PC-9 (cell line): ENCODE results near the gene CAMK2N1. TPM values are rescaled to one million over a fixed set of nuclear protein-coding genes. Genes with fewer than 3 reads are reported as not detected.
A peak's percentile ranks its signal among the peaks of the same experiment; 100 is the strongest.

Source experiments
- BruUV-seq: library from RNA; stranded (reverse); fragments of 400-500 nt; replicated peaks from 2 replicates; lab custom pipeline; 2021; lab: Mats Ljungman, UMichigan
- CTCF ChIA-PET: fragments of 300-600 bp; sonication (Branson Sonifier 250); formaldehyde crosslinking; loops from one replicate; lab custom pipeline; 2022; ENCODE audit warnings: antibody characterized with exemption; lab: Charles Lee
- POLR2A ChIA-PET: fragments of 300-600 bp; sonication (Branson Sonifier 250); formaldehyde crosslinking; loops from one replicate; lab custom pipeline; 2022; ENCODE audit warnings: antibody characterized with exemption; ENCODE audit not compliant: unreplicated experiment; lab: Charles Lee
- DNase-seq, 2 experiments: peaks; one replicate each; pipeline versions ENCODE4 v3.0.0 to v3.0.0-alpha.2; 2015 to 2022; ENCODE audit warnings: mixed read lengths in 1 of 2
- H2AFZ ChIP-seq: fragments of 200-600 bp; sonication (generic); 2 replicates; pipeline ENCODE4 v1.8.1; 2017; ENCODE audit warnings: antibody characterized with exemption
- H3F3A ChIP-seq: fragments of 200-600 bp; sonication (generic); 2 replicates; pipeline ENCODE4 v1.8.1; 2017; ENCODE audit warnings: antibody characterized with exemption, mild to moderate bottlenecking, low read depth; ENCODE audit not compliant: insufficient read depth
- H3K27ac ChIP-seq: fragments of 200-600 bp; sonication (generic); 2 replicates; pipeline ENCODE4 v1.6.1; 2016; ENCODE audit warnings: mixed run types
- H3K27me3 ChIP-seq: fragments of 200-600 bp; sonication (generic); 2 replicates; pipeline ENCODE4 v1.6.1; 2016; ENCODE audit warnings: low read depth, mixed run types; ENCODE audit not compliant: insufficient read depth
- H3K36me3 ChIP-seq: fragments of 200-600 bp; sonication (generic); 2 replicates; pipeline ENCODE4 v1.6.1; 2016; ENCODE audit warnings: low read depth, mixed run types
- H3K4me1 ChIP-seq: fragments of 200-600 bp; sonication (generic); replicated peaks from 2 replicates; pipeline ENCODE4 v1.6.1; 2016; ENCODE audit warnings: mixed run types; ENCODE audit not compliant: insufficient read depth
- H3K4me2 ChIP-seq: fragments of 200-600 bp; sonication (generic); 2 replicates; pipeline ENCODE4 v1.6.1; 2017; ENCODE audit warnings: mixed run types
- H3K4me3 ChIP-seq: fragments of 200-600 bp; sonication (generic); 2 replicates; pipeline ENCODE4 v1.6.1; 2016; ENCODE audit warnings: mixed run types
- H3K79me2 ChIP-seq: fragments of 200-600 bp; sonication (generic); 2 replicates; pipeline ENCODE4 v1.6.1; 2017; ENCODE audit warnings: low read depth, mixed run types
- H3K9me2 ChIP-seq: fragments of 200-600 bp; sonication (generic); 2 replicates; pipeline ENCODE4 v1.8.1; 2017; ENCODE audit warnings: mild to moderate bottlenecking; ENCODE audit not compliant: insufficient read depth
- H3K9me3 ChIP-seq: fragments of 200-600 bp; sonication (generic); 2 replicates; pipeline ENCODE4 v1.8.1; 2016; ENCODE audit warnings: low read depth; ENCODE audit not compliant: insufficient read depth
- H4K20me1 ChIP-seq: fragments of 200-600 bp; sonication (generic); 2 replicates; pipeline ENCODE4 v1.8.1; 2017; ENCODE audit not compliant: insufficient read depth
- EZH2 ChIP-seq: fragments of 200-600 bp; sonication (generic); IDR thresholded peaks from 2 replicates; pipeline ENCODE4 v1.8.0; 2017; ENCODE audit warnings: antibody characterized with exemption, low read depth
- intact Hi-C: fragments of 100-400 bp; cut with micrococcal nuclease; formaldehyde crosslinking; loops from one replicate; pipeline ENCODE4 v1.10.0; 2022; ENCODE audit not compliant: unreplicated experiment
- total RNA-seq: library from RNA; stranded (reverse); gene quantifications from 2 replicates; pipeline ENCODE4 v1.2.3, GENCODE V29; 2021
- TF ChIP-seq, protein P1 (sequence below): fragments of 200-600 bp; sonication (generic); conservative IDR thresholded peaks from 2 replicates; pipeline ENCODE4 v1.6.1; 2017; ENCODE audit warnings: mixed run types, antibody characterized with exemption, mild to moderate bottlenecking, moderate library complexity

The CAMK2N1 gene
- total RNA-seq, 1 experiment from 2014 or later = 34.9 TPM

DNA sequence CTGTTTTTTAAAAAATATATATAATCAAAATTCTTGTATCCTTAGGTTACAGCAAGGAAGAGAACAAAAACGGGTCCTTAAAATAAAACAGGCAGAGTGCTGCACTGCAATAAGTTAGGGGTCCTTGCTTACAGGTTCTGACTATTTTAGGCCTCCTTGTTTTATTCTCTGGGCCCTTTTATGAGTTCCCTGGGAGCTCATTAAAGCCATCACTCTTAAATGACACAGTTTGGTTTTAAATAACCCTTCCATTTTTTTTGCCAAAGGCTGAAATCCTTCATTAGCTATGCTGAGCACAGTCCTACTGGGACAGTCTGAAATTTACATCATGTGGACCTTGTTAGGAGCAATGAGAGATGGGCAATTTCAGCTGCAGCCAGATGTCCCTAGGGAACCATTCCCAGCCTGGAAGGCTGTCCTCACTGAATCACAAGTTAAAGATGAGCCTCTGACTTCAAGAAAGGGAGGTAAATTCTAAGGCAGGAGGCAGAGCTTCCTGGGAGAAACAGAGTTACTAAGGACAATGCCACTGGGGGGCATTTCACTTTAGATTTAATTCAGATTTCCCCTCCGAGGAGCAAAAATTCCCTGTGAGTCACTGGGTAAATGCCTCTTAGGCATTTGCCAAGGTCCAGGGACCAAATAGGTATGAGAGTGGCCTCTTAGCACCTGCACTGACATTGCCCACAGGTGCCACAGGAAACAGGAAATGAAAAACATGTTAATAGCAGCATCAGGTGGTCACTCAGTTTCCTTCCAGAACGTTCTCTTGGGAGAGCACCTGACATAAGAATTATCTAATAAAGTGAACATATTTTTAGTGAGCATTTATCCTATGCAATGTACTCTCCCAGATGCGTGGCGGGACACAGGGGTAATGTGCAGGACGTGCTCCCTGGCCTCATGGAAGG, 25.8 kb upstream of the CAMK2N1 start:
- DNase-seq = peak in 1 of 2 experiments; percentile 70
- H2AFZ ChIP-seq = no peak overlapping the region

DNA sequence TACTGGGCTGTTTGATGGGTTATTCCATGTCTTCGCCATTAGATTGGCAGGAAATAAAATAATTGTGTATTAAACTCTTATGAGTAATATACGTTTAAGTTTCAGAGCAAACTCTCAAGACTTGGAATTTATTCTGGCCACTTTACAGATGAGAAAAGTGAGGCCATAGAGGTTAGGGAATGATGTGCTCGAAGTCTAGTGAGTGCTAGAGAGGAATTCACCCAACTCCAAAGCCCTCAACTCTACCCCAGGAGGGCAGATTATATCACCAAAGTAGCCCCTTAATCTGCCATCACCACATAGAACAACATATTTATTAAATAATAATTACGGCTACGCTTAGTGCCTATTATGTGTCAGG, 22.4 kb upstream of the CAMK2N1 start:
- no peaks in the 10 kb centered on the region for H3K27me3 ChIP-seq
- CTCF ChIA-PET = no interaction called here
- H3K9me2 ChIP-seq = no peaks in the 10 kb centered on the region; the same call in 1 of the 2 replicates
- H3F3A ChIP-seq = peaks cover 18% of the 10 kb centered on the region; the same call in 1 of the 2 replicates
- DNase-seq = no peak
- peak overlapping the region; percentile 90 for H2AFZ ChIP-seq
- H4K20me1 ChIP-seq = no peaks in the 10 kb centered on the region
- peaks cover 20% of the 10 kb centered on the region for H3K4me1 ChIP-seq
- H3K4me3 ChIP-seq = peak overlapping the region; percentile 94
- intact Hi-C loops = no loop called here
- H3K9me3 ChIP-seq = no peaks in the 10 kb centered on the region
- peak overlapping the region; percentile 85 for H3K4me2 ChIP-seq
- H3K27ac ChIP-seq = no peak overlapping the region
- POLR2A ChIA-PET = no interaction called here
- BruUV-seq = TSS peak; percentile 85
- peaks cover 40% of the 10 kb centered on the region for H3K79me2 ChIP-seq
- H3K36me3 ChIP-seq = no peaks in the 10 kb centered on the region
- TF ChIP-seq EZH2 = no peak
- TF ChIP-seq, protein P1, sequence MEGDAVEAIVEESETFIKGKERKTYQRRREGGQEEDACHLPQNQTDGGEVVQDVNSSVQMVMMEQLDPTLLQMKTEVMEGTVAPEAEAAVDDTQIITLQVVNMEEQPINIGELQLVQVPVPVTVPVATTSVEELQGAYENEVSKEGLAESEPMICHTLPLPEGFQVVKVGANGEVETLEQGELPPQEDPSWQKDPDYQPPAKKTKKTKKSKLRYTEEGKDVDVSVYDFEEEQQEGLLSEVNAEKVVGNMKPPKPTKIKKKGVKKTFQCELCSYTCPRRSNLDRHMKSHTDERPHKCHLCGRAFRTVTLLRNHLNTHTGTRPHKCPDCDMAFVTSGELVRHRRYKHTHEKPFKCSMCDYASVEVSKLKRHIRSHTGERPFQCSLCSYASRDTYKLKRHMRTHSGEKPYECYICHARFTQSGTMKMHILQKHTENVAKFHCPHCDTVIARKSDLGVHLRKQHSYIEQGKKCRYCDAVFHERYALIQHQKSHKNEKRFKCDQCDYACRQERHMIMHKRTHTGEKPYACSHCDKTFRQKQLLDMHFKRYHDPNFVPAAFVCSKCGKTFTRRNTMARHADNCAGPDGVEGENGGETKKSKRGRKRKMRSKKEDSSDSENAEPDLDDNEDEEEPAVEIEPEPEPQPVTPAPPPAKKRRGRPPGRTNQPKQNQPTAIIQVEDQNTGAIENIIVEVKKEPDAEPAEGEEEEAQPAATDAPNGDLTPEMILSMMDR = no peak

More for the DNA sequence above, 25.8 kb upstream of the CAMK2N1 start:
- ChIA-PET POLR2A (no interaction called here), CTCF (interaction anchor here (0.9 kb wide), 1 partner anchor 122 kb away, joined by 16 read pairs; no protein-coding TSS in a partner anchor)
- H3K4me1 ChIP-seq = peaks cover 13% of the 10 kb centered on the region
- H3K4me3 ChIP-seq = no peak overlapping the region
- H3K36me3 ChIP-seq = no peaks in the 10 kb centered on the region
- H3K27ac ChIP-seq = peak overlapping the region; percentile 64
- 0 out of 2 replicates have a peak overlapping the region, but pooled peaks have one; percentile 6 for H3K4me2 ChIP-seq
- intact Hi-C loops = no loop called here
- H4K20me1 ChIP-seq = no peaks in the 10 kb centered on the region
- no peaks in the 10 kb centered on the region for H3K9me3 ChIP-seq
- H3K79me2 ChIP-seq = peaks cover 11% of the 10 kb centered on the region
- no peak for TF ChIP-seq EZH2
- TF ChIP-seq, protein P1 = no peak
- H3K27me3 ChIP-seq = no peaks in the 10 kb centered on the region
- peaks cover 18% of the 10 kb centered on the region; the same call in 1 of the 2 replicates for H3F3A ChIP-seq
- no peaks in the 10 kb centered on the region; the same call in 1 of the 2 replicates for H3K9me2 ChIP-seq
- BruUV-seq = no TSS peak

DNA sequence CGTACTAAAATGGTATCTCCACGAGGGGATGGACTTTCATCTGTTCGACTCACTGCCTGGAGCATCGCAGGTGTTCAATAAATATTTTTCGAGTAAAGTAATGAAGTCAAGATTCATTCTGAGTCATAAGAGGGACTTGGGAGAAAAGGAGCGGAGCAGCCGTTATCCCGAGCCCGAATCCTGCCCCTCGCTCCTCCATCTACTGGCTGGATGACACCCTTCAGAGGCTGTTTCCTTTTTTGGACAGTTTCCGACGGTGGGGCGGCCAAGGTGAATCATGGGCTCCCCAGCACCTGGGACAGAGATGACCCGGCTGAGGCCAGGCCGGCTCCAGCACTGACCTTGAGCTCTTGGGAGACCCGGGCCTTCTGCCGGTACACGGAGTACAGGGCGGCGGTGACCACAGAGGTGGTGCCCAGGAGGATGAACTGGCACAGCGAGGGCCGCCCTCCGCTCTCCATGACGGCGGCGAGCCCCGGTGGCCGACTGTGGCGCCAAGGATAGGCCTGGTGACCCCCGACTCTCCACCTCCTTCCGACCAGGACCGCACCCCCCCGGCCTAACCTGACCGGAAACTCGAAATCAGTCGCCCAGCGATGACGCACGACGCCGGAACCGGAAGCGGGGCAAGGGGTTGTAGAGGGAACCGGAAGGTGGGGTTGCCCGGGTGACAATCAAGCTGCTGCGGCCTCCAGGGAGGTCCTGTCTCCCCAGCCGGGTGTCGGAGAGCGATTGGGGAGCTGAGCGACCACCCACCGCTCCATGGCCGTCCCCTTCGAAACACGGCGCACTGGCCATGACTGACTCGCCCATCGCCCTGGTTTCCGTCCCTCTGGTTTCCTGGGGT, 21.8 kb upstream of the CAMK2N1 start, which contains the start of gene MUL1:
TSS of gene MUL1 (minus strand) at position 588 of the 847 bp plus-strand sequence. CDS start at position 461, 127 bp downstream.
- TSS peak; percentile 73 for BruUV-seq
- Histone ChIP-seq H3K27me3 (no peaks in the 10 kb centered on the region), H3K9me2 (no peaks in the 10 kb centered on the region; the same call in 1 of the 2 replicates), H3K4me2 (peak within 1 kb of the TSS; percentile 85), H3K27ac (peak within 1 kb of the TSS; percentile 61), H3K9me3 (no peaks in the 10 kb centered on the region), H4K20me1 (no peaks in the 10 kb centered on the region), H3K4me1 (peaks cover 20% of the 10 kb centered on the region), H2AFZ (peak within 1 kb of the TSS; percentile 90), H3K36me3 (no peaks in the 10 kb centered on the region), H3F3A (peaks cover 18% of the 10 kb centered on the region; the same call in 1 of the 2 replicates), H3K4me3 (peak within 1 kb of the TSS; percentile 94), H3K79me2 (peaks cover 40% of the 10 kb centered on the region)
- peak; percentile 81 to 91 for DNase-seq
- ChIA-PET CTCF (no interaction called here), POLR2A (interaction anchor here (0.8 kb wide), 1 partner anchor 126 kb away, joined by 6 read pairs; no protein-coding TSS in a partner anchor)
- intact Hi-C loops = no loop called here
- TF ChIP-seq, protein P1 = no peak
- no peak for TF ChIP-seq EZH2
